ENCODE measurements around the gene ZBTB7C. TPM values are rescaled to one million over a fixed set of nuclear protein-coding genes. Genes with fewer than 3 reads are reported as not detected.
"Not testable (repeated sequence)": the region's sequence is repeated elsewhere in the genome, so short reads cannot be mapped to it uniquely, and the experiment has no call there.

The ZBTB7C gene
- total RNA-seq, 2 experiments from 2014 or later = not detected

GRCh38 chr18:48292782-48293424, 116.3 kb downstream of the ZBTB7C start:
- Mint-ChIP-seq H3K36me3 (ENCODE audit: low read depth) (no peaks in the 10 kb centered on the region), H3K9me3 (no peaks in the 10 kb centered on the region), H3K27ac (no peak overlapping the region), H3K4me3 (no peak overlapping the region), H3K27me3 (no peaks in the 10 kb centered on the region), H3K4me1 (ENCODE audit: low read depth) (no peaks in the 10 kb centered on the region)
- ATAC-seq (no peak), DNase-seq (no peak)
- intact Hi-C loops (cut with micrococcal nuclease) = no loop called here
- TF ChIP-seq, protein P1, sequence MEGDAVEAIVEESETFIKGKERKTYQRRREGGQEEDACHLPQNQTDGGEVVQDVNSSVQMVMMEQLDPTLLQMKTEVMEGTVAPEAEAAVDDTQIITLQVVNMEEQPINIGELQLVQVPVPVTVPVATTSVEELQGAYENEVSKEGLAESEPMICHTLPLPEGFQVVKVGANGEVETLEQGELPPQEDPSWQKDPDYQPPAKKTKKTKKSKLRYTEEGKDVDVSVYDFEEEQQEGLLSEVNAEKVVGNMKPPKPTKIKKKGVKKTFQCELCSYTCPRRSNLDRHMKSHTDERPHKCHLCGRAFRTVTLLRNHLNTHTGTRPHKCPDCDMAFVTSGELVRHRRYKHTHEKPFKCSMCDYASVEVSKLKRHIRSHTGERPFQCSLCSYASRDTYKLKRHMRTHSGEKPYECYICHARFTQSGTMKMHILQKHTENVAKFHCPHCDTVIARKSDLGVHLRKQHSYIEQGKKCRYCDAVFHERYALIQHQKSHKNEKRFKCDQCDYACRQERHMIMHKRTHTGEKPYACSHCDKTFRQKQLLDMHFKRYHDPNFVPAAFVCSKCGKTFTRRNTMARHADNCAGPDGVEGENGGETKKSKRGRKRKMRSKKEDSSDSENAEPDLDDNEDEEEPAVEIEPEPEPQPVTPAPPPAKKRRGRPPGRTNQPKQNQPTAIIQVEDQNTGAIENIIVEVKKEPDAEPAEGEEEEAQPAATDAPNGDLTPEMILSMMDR (IDR thresholded peaks at IDR 0.05) = no peak
- ChIA-PET CTCF (no interaction called here), POLR2A (no interaction called here)

DNA sequence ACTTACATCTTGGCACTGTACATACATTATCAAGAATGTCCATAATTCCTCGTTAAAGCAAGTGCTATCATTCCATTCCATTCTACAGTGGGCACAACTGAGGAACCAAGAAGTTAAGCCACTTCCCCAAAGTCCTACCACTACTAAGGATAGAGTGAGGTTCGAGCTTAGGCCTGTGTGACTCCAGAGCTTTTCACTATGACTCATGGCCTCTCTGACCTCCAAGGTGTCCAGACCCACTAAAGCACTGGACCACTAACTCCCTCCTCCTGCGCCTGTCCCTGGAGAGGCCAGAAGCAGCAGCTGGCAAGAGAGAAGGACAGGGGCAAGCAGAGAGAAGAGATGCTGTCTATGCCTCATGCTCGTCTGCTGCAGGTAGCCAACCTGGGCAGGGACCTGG, 117.0 kb downstream of the ZBTB7C start:
- ChIA-PET POLR2A (no interaction called here), CTCF (no interaction called here)
- no peaks in the 10 kb centered on the region for H3K36me3 Mint-ChIP-seq (ENCODE audit: low read depth)
- H3K4me3 Mint-ChIP-seq = no peak overlapping the region
- no peaks in the 10 kb centered on the region for H3K27me3 Mint-ChIP-seq
- no peak overlapping the region for H3K27ac Mint-ChIP-seq
- ATAC-seq = no peak
- H3K4me1 Mint-ChIP-seq (ENCODE audit: low read depth) = no peaks in the 10 kb centered on the region
- DNase-seq = no peak
- H3K9me3 Mint-ChIP-seq = no peaks in the 10 kb centered on the region
- intact Hi-C loops (cut with micrococcal nuclease) = no loop called here
- TF ChIP-seq, protein P1 (IDR thresholded peaks at IDR 0.05) = no peak

- no peak overlapping the region for H3K4me3 Mint-ChIP-seq
These were observed 118.8 kb downstream of the ZBTB7C start for GRCh38 chr18:48290162-48290926.

GRCh38 chr18:48284743-48285142, 124.4 kb downstream of the ZBTB7C start:
- H3K27me3 Mint-ChIP-seq = peaks cover 6% of the 10 kb centered on the region
- no peak overlapping the region for H3K27ac Mint-ChIP-seq
- CTCF ChIA-PET = no interaction called here
- TF ChIP-seq, protein P1 (IDR thresholded peaks at IDR 0.05) = no peak
- DNase-seq = no peak
- POLR2A ChIA-PET = no interaction called here
- H3K9me3 Mint-ChIP-seq = peaks cover 6% of the 10 kb centered on the region
- H3K4me3 Mint-ChIP-seq = no peak overlapping the region
- intact Hi-C loops (cut with micrococcal nuclease) = no loop called here
- H3K4me1 Mint-ChIP-seq (ENCODE audit: low read depth) = no peaks in the 10 kb centered on the region
- ATAC-seq = no peak
- no peaks in the 10 kb centered on the region for H3K36me3 Mint-ChIP-seq (ENCODE audit: low read depth)

More at GRCh38 chr18:48290162-48290926, 118.8 kb downstream of the ZBTB7C start:
- intact Hi-C loops (cut with micrococcal nuclease) = no loop called here
- POLR2A ChIA-PET = no interaction called here
- Mint-ChIP-seq H3K27ac (no peak overlapping the region), H3K4me1 (ENCODE audit: low read depth) (no peaks in the 10 kb centered on the region), H3K9me3 (no peaks in the 10 kb centered on the region), H3K27me3 (no peaks in the 10 kb centered on the region), H3K36me3 (ENCODE audit: low read depth) (no peaks in the 10 kb centered on the region)
- TF ChIP-seq, protein P1 (IDR thresholded peaks at IDR 0.05) = no peak
- DNase-seq = no peak
- CTCF ChIA-PET = no interaction called here
- no peak for ATAC-seq

DNA sequence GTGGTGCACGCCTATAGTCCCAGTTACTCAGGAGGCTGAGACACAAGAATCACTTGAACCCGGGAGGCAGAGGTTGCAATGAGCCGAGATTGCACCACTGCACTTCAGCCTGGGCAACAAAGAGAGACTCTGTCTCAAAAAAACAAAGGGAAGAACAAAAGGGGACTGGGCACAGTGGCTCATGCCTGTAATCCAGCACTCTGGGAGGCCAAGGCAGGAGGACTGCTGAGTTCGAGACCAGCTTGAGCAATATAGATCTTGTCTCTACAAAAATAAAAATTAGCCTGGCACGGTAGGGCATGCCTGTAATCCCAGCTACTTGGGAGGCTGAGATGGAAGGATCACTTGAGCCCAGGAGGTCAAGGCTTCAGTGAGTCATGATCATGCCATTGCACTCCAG, 125.2 kb downstream of the ZBTB7C start:
- H3K27ac Mint-ChIP-seq; H3K4me1 Mint-ChIP-seq (ENCODE audit: low read depth); DNase-seq; H3K4me3 Mint-ChIP-seq; intact Hi-C loops (cut with micrococcal nuclease); ATAC-seq; H3K9me3 Mint-ChIP-seq; H3K36me3 Mint-ChIP-seq (ENCODE audit: low read depth); H3K27me3 Mint-ChIP-seq; POLR2A ChIA-PET; CTCF ChIA-PET: not testable (repeated sequence)

GRCh38 chr18:48281460-48281859, 127.7 kb downstream of the ZBTB7C start:
- DNase-seq; ATAC-seq; H3K27ac Mint-ChIP-seq; H3K4me3 Mint-ChIP-seq; intact Hi-C loops (cut with micrococcal nuclease); H3K27me3 Mint-ChIP-seq; POLR2A ChIA-PET; CTCF ChIA-PET; H3K36me3 Mint-ChIP-seq (ENCODE audit: low read depth); H3K4me1 Mint-ChIP-seq (ENCODE audit: low read depth); H3K9me3 Mint-ChIP-seq: not testable (repeated sequence)

All from activated CD8-positive, alpha-beta T cell treated with anti-CD3 and anti-CD28 coated beads for 36 hours (primary cell).